AG09319 (cell line): ENCODE results near the gene RASIP1.

Experiments
- DNase-seq: peaks from one replicate; pipeline ENCODE4 v3.0.0-alpha.2; 2010; ENCODE audit warnings: low read depth; ENCODE audit errors: extremely low read depth
- TF ChIP-seq, protein P1 (sequence below): IDR thresholded peaks from 2 replicates; pipeline ENCODE4 v1.5.1; 2011; ENCODE audit warnings: low read depth, mild to moderate bottlenecking, inconsistent platforms, low read length, moderate library complexity

The RASIP1 gene

DNA sequence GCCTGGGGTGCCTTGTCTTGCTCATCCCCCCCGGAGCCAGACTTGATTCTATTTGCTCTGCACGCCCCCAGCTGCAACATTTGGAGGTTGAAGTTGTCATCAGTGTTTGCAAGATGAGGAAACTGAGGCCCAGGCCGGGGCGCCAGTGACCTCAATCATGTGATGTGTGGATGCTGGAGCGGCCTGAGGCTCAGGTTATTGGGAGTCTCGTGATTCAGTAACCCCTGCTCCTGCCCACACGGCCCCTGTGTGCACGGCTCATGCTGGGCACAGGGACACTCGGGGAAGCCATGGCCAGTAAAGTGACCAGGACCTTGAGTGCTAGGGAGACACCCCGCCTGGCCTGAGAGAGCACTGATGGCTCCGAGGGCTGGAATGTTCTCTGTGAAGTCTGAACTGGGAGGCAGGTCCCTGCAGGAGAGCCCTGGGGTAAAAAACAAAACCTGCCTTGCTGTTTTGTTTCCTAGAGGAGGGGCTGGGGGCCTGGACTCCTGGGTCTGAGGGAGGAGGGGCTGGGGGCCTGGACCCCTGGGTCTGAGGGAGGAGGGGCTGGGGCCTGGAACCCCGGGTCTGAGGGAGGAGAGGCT is 16.8 kb upstream of the RASIP1 start:
- DNase-seq = no peak
- TF ChIP-seq, protein P1, sequence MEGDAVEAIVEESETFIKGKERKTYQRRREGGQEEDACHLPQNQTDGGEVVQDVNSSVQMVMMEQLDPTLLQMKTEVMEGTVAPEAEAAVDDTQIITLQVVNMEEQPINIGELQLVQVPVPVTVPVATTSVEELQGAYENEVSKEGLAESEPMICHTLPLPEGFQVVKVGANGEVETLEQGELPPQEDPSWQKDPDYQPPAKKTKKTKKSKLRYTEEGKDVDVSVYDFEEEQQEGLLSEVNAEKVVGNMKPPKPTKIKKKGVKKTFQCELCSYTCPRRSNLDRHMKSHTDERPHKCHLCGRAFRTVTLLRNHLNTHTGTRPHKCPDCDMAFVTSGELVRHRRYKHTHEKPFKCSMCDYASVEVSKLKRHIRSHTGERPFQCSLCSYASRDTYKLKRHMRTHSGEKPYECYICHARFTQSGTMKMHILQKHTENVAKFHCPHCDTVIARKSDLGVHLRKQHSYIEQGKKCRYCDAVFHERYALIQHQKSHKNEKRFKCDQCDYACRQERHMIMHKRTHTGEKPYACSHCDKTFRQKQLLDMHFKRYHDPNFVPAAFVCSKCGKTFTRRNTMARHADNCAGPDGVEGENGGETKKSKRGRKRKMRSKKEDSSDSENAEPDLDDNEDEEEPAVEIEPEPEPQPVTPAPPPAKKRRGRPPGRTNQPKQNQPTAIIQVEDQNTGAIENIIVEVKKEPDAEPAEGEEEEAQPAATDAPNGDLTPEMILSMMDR = no peak

DNA sequence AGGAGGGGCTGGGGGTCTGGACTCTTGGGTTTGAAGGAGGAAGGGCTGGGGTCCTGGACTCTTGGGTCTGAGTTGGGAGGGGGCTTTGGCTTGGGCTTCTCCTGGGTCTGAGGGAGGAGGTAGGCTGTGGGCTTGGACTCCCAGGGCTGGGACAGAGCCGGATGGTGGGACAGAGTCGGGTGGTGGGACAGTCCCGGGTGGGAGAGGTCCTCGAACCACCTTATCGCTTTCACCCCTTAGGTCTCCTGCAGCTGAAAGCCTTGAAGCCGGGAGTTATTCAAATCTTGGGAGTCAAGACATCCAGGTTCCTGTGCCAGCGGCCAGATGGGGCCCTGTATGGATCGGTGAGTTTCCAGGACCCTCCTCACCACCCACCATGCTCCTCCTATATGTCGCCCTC is 16.3 kb upstream of the RASIP1 start:
- no peak for DNase-seq
- TF ChIP-seq, protein P1 = no peak

DNA sequence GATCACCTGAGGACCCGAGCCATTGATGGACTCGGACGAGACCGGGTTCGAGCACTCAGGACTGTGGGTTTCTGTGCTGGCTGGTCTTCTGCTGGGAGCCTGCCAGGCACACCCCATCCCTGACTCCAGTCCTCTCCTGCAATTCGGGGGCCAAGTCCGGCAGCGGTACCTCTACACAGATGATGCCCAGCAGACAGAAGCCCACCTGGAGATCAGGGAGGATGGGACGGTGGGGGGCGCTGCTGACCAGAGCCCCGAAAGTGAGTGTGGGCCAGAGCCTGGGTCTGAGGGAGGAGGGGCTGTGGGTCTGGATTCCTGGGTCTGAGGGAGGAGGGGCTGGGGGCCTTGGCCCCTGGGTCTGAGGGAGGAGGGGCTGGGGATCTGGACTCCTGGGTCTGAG is 15.8 kb upstream of the RASIP1 start:
- DNase-seq = no peak
- TF ChIP-seq, protein P1 = no peak

DNA sequence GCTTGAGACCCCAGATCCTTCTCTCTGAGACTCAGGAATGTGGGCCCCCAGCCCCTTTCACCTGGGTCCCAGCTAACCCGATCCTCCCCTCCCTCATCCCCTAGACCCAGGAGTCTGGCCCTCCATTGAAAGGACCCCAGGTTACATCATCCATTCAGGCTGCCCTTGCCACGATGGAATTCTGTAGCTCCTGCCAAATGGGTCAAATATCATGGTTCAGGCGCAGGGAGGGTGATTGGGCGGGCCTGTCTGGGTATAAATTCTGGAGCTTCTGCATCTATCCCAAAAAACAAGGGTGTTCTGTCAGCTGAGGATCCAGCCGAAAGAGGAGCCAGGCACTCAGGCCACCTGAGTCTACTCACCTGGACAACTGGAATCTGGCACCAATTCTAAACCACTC is 15.4 kb upstream of the RASIP1 start:
- no peak for DNase-seq
- TF ChIP-seq, protein P1 = no peak

DNA sequence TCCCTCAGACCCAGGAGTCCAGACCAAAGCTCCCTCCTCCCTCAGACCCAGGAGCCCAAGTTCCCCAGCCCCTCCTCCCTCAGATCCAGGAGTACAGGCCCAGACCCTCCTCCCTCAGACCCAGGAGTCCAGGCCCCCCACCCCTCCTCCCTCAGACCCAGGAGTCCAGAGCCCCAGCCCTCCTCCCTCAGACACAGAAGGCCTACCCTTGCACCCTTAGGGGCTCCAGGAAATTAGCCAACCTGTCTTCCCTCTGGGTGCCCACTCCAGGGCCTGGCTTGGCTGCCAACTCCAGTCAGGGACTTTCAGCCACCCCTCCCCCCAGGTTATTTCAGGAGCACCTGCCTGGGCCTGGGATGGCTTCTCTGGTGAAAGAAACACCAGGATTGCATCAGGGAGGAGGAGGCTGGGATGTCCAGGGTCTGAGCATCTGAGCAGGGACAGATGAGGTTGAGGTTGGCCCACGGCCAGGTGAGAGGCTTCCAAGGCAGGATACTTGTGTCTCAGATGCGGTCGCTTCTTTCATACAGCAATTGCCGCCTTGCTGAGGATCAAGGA is 14.8 kb upstream of the RASIP1 start, which contains the start of gene FGF21:
Gene FGF21, plus strand, starts transcription at position 441 of the 558 bp plus-strand sequence. CDS start 713 bp downstream, outside the sequence.
- DNase-seq = no peak
- TF ChIP-seq, protein P1 = no peak

DNA sequence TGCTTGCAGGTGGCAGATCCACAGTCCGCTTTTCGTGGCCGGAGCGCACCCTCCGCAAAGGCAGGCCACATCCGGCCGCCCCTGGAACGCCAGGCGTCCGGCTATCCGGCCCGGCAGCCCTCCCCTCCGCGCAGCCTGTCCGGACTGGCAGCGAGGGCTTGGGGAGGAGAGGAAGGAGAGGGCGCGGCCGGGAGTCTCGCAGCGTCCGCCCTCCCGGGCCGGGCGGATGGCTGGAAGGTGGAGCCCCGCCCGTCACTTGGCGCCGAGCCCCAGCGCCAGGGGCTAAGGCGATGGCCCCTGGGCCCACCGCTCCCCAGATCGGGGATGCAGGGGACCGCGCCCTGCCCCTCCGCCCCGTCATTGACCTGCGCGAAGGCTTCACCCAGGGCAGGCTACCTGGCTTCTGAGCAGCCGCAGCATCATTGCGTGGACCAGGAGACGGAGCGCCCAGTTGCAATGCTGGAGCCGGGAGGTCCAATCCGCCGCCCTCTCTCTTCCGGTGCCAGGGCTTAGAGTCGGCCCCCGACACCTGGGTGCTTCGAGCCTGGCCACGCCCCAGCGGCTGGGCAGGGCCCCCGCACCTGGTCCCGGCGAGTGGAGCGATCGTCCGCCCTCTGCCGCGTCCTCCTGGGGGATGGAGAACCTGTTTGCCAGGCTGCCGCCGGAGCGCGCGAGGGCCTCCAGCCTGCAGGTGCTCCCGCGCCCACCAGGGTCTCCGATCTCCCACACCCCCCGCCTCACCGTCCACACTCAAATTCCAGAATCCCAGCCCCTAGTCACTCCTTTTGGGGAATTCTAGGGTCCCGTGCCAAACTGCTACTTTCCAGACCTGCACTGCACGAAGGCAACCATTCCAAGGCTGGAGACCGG is 12.3 kb upstream of the RASIP1 start, which contains the start of gene FUT1:
Gene FUT1, minus strand, starts transcription at position 146 of the 870 bp plus-strand sequence. CDS start 1,360 bp downstream, outside the sequence.
- DNase-seq = no peak

More for the DNA sequence above, 12.3 kb upstream of the RASIP1 start, which contains the start of gene FUT1:
- TF ChIP-seq, protein P1 = no peak
